Forelimb muscle (tissue), 1 donor: ENCODE measurements around the gene APOH. TPM values are rescaled to one million over a fixed set of nuclear protein-coding genes. Genes with fewer than 3 reads are reported as not detected.
"Not testable (repeated sequence)": the region's sequence is repeated elsewhere in the genome, so short reads cannot be mapped to it uniquely, and the experiment has no call there.

ENCODE experiments used
- DNase-seq: peaks from one replicate; pipeline ENCODE4 v3.0.0-alpha.2; 2013; ENCODE audit warnings: low read depth
- polyA plus RNA-seq: library from polyadenylated mRNA; unstranded; fragments of 120-200 nt; gene quantifications from one replicate; pipeline ENCODE4 v1.2.1, GENCODE V29; 2013; ENCODE audit not compliant: insufficient read length

Gene APOH
- not detected for polyA plus RNA-seq

- no peak for DNase-seq
These were observed at the start of gene APOH for GRCh38 chr17:66228887-66229782. Gene APOH (minus strand): TSS chr17:66229415. CDS start chr17:66229379, 36 bp downstream.

GRCh38 chr17:66277191-66277590 is 48.0 kb upstream of the APOH start:
- DNase-seq = no peak

GRCh38 chr17:66276328-66276937 is 47.2 kb upstream of the APOH start:
- no peak for DNase-seq

GRCh38 chr17:66275651-66276050 is 46.4 kb upstream of the APOH start:
- no peak for DNase-seq

- DNase-seq = no peak
These were observed 44.3 kb upstream of the APOH start for GRCh38 chr17:66273586-66273848.

GRCh38 chr17:66272811-66273585 is 43.8 kb upstream of the APOH start:
- DNase-seq = no peak

GRCh38 chr17:66271512-66271911 is 42.3 kb upstream of the APOH start:
- DNase-seq = no peak

GRCh38 chr17:66270106-66270505 is 40.9 kb upstream of the APOH start:
- no peak for DNase-seq

- DNase-seq = no peak
These were observed 39.2 kb upstream of the APOH start for GRCh38 chr17:66268247-66268927.

- DNase-seq = no peak
These were observed 35.5 kb upstream of the APOH start for GRCh38 chr17:66264696-66265095.

GRCh38 chr17:66262767-66263166 is 33.6 kb upstream of the APOH start:
- DNase-seq = no peak

GRCh38 chr17:66260688-66261087 is 31.5 kb upstream of the APOH start:
- no peak for DNase-seq

- no peak for DNase-seq
These were observed 31.1 kb upstream of the APOH start for GRCh38 chr17:66260275-66260674.

- DNase-seq = no peak
These were observed 26.3 kb upstream of the APOH start for GRCh38 chr17:66255527-66255971.

- peak; percentile 67 for DNase-seq
These were observed 25.9 kb upstream of the APOH start for GRCh38 chr17:66255112-66255511.

GRCh38 chr17:66253458-66253857 is 24.2 kb upstream of the APOH start:
- DNase-seq = not testable (repeated sequence)

- no peak for DNase-seq
These were observed 21.5 kb upstream of the APOH start for GRCh38 chr17:66250686-66251085.

GRCh38 chr17:66248285-66248684 is 19.1 kb upstream of the APOH start:
- DNase-seq = no peak

- no peak for DNase-seq
These were observed 12.6 kb upstream of the APOH start for GRCh38 chr17:66241839-66242238.

GRCh38 chr17:66240630-66241029 is 11.4 kb upstream of the APOH start:
- DNase-seq = no peak

- no peak for DNase-seq
These were observed 10.8 kb upstream of the APOH start for GRCh38 chr17:66240013-66240412.
